GM10847 (cell line): Measurements from ENCODE around the gene DAZ1.
"Not testable (repeated sequence)": the region's sequence is repeated elsewhere in the genome, so short reads cannot be mapped to it uniquely, and the experiment has no call there.

Experiments used
- POLR2A ChIP-seq: IDR thresholded peaks from 2 replicates; pipeline ENCODE4 v1.6.1; 2011; ENCODE audit not compliant: insufficient read length; ENCODE audit errors: extremely low read depth

The DAZ1 gene, protein sequence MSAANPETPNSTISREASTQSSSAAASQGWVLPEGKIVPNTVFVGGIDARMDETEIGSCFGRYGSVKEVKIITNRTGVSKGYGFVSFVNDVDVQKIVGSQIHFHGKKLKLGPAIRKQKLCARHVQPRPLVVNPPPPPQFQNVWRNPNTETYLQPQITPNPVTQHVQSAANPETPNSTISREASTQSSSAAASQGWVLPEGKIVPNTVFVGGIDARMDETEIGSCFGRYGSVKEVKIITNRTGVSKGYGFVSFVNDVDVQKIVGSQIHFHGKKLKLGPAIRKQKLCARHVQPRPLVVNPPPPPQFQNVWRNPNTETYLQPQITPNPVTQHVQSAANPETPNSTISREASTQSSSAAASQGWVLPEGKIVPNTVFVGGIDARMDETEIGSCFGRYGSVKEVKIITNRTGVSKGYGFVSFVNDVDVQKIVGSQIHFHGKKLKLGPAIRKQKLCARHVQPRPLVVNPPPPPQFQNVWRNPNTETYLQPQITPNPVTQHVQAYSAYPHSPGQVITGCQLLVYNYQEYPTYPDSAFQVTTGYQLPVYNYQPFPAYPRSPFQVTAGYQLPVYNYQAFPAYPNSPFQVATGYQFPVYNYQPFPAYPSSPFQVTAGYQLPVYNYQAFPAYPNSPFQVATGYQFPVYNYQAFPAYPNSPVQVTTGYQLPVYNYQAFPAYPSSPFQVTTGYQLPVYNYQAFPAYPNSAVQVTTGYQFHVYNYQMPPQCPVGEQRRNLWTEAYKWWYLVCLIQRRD

DNA sequence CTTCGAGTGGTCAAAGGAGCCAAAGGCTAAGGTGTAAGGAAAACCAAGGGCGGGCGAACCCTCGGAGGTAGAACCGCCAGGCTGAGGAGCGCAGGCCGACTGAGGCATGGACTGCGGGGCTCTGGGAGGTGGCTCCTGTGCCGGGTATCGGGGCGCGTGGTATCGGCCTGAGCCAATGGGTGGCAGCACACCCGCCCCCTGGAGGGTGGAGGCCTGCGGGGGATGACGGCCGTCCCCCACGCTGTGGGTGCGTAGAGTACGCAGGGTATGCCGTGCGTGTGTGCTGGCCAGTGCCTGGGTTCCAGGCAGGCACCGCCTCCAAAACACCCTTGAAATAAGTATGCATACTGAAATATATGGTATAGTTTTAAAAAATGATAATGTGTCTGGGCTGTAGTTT lies at the start of gene DAZ1:
Gene DAZ1, minus strand, starts transcription at position 101 of the 400 bp plus-strand sequence. CDS start 208 bp downstream, outside the sequence.
- not testable (repeated sequence) for TF ChIP-seq POLR2A

DNA sequence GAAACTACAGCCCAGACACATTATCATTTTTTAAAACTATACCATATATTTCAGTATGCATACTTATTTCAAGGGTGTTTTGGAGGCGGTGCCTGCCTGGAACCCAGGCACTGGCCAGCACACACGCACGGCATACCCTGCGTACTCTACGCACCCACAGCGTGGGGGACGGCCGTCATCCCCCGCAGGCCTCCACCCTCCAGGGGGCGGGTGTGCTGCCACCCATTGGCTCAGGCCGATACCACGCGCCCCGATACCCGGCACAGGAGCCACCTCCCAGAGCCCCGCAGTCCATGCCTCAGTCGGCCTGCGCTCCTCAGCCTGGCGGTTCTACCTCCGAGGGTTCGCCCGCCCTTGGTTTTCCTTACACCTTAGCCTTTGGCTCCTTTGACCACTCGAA lies 20.4 kb upstream of the DAZ1 start, which contains the start of gene DAZ2:
Gene DAZ2, plus strand, starts transcription at position 301 of the 400 bp plus-strand sequence. CDS start 208 bp downstream, outside the sequence.
- not testable (repeated sequence) for TF ChIP-seq POLR2A
